Suprapubic skin (tissue), 4 donors: ENCODE measurements around the gene CENPX. TPM values are rescaled to one million over a fixed set of nuclear protein-coding genes. Genes with fewer than 3 reads are reported as not detected.
A peak's percentile ranks its signal among the peaks of the same experiment; 100 is the strongest.

Experiments
- DNase-seq, 2 donors: peaks; one replicate each; pipeline ENCODE4 v3.0.0-alpha.2; 2019; ENCODE audit warnings: low spot score in 2 of 2
- H3K27ac ChIP-seq: fragments of 200-600 bp; sonication (generic); one replicate; pipeline ENCODE4 v1.5.1; 2019
- H3K27me3 ChIP-seq: fragments of 200-600 bp; sonication (generic); one replicate; pipeline ENCODE4 v1.5.1; 2019
- H3K36me3 ChIP-seq: fragments of 200-600 bp; sonication (generic); one replicate; pipeline ENCODE4 v1.5.1; 2019
- H3K4me1 ChIP-seq: fragments of 200-600 bp; sonication (generic); one replicate; pipeline ENCODE4 v1.5.1; 2019
- H3K4me3 ChIP-seq: fragments of 200-600 bp; sonication (generic); one replicate; pipeline ENCODE4 v1.5.1; 2019; ENCODE audit warnings: mild to moderate bottlenecking
- H3K9me3 ChIP-seq: fragments of 200-600 bp; sonication (generic); one replicate; pipeline ENCODE4 v1.5.1; 2019
- EP300 ChIP-seq: sonication (generic); formaldehyde crosslinking; IDR thresholded peaks from one replicate; pipeline ENCODE4 v1.6.1; 2017; ENCODE audit warnings: antibody characterized with exemption
- POLR2A ChIP-seq, 2 donors: fragments of 450-650 bp; IDR thresholded peaks; one replicate each; pipeline ENCODE4 v1.6.1; 2017; ENCODE audit warnings: antibody characterized with exemption in 2 of 2, mild to moderate bottlenecking in 2 of 2, moderate library complexity in 2 of 2
- POLR2AphosphoS5 ChIP-seq, 3 donors: sonication (generic); formaldehyde crosslinking; IDR thresholded peaks; one replicate each; pipeline ENCODE4 v1.6.1; 2017; ENCODE audit warnings: antibody characterized with exemption in 3 of 3
- WGBS: methylation state at CpG from one replicate; pipeline ENCODE4 v1.1.5; 2018; 5-methylcytosine and 5-hydroxymethylcytosine counted together
- total RNA-seq, 4 donors: library from RNA; depleted of rRNA; stranded (reverse); fragments of >200 nt; gene quantifications; one replicate each; pipeline ENCODE4 v1.1.0, GENCODE V29; 2016
- TF ChIP-seq, protein P1 (sequence below), 2 donors: fragments of 200-600 bp in 1 of 2; fragments of 450-650 bp in 1 of 2; sonication (generic) in 1 of 2; IDR thresholded peaks; one replicate each; pipeline ENCODE4 v1.5.1; 2016 to 2019; ENCODE audit warnings: antibody characterized with exemption in 2 of 2, mild to moderate bottlenecking in 1 of 2, moderate library complexity in 1 of 2

The CENPX gene
- total RNA-seq, 4 donors from 2014 or later, result 75.8 to 81.6 (median 76.8) TPM

DNA sequence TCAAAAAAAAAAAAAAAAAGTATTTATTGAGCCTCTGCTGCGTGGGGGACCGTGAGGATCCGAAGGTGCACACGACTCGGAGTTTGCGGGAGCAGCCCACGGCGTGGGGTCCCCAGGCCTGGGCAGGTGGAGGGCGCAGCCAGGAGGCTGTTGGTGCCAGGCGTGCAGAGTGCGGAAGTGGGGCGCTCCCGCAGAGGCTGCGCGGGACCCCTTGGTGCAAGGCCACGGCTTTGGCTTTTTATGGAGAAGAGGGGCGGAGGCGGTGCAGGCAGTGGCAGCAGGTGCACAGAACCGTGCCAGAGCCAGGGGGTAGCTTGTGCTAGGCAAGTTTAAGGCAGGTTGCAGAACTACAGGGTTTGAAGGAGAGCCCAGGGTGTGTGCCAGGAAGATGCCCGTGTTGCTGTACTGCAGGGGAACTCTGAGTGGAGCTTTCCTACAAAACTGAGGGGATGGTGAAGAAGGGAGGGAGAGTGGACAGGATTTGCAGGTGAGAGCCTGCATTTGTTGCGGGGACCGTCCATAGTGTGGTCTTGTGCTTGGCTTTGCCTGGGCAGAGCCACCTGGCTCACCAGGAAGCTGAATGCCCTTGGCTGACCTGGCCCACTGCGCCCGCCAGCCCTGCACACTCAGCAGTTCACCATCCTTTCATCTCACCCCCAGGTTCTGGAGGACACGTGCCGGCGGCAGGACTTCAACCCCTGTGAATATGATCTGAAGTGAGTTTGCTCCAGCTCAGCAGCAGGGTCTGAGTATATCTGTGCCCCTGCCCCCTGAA is 44.0 kb downstream of the CENPX start:
- Histone ChIP-seq H3K27ac (no peak overlapping the region), H3K9me3 (no peaks in the 10 kb centered on the region), H3K4me3 (peak overlapping the region; percentile 79), H3K36me3 (peaks cover 18% of the 10 kb centered on the region), H3K27me3 (no peaks in the 10 kb centered on the region), H3K4me1 (peaks cover 20% of the 10 kb centered on the region)
- no peak for DNase-seq
- whole genome bisulfite sequencing, result 85% methylated on average over 27 of the region's 27 CpGs
- TF ChIP-seq POLR2A (IDR thresholded peaks at IDR 0.05) (no peak), EP300 (no peak), POLR2AphosphoS5 (IDR thresholded peaks at IDR 0.05) (no peak)
- TF ChIP-seq, protein P1, sequence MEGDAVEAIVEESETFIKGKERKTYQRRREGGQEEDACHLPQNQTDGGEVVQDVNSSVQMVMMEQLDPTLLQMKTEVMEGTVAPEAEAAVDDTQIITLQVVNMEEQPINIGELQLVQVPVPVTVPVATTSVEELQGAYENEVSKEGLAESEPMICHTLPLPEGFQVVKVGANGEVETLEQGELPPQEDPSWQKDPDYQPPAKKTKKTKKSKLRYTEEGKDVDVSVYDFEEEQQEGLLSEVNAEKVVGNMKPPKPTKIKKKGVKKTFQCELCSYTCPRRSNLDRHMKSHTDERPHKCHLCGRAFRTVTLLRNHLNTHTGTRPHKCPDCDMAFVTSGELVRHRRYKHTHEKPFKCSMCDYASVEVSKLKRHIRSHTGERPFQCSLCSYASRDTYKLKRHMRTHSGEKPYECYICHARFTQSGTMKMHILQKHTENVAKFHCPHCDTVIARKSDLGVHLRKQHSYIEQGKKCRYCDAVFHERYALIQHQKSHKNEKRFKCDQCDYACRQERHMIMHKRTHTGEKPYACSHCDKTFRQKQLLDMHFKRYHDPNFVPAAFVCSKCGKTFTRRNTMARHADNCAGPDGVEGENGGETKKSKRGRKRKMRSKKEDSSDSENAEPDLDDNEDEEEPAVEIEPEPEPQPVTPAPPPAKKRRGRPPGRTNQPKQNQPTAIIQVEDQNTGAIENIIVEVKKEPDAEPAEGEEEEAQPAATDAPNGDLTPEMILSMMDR (IDR thresholded peaks at IDR 0.05), result no peak

DNA sequence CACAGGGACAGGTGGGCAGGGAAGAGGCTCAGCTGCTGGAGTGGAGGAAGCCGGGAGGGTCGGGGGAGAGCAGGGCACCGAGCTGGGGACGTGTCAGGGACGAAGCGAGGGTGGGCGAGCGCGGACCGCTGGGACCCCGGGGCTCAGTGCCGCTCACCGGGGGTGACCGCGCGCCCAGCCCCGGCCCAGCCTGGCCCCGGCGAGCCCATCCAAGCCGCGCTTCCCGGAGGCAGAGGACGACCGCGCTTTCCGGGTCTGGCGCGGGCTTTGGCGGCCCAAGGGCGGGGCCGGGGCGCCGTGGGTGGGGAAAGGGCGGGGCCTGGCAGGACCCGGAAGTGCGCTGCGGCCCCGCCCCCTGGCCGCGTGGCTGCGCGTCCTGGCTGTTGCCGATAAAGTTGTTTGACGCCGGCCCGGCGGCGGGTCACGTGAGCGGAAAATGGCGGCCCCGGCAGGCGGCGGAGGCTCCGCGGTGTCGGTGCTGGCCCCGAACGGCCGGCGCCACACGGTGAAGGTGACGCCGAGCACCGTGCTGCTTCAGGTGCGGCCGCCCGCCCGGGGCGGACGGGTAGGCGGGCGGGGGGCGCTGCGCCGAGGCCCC is 45.4 kb downstream of the CENPX start, which contains the start of gene ASPSCR1:
TSS of gene ASPSCR1 (plus strand) at position 419 of the 598 bp plus-strand sequence. CDS start at position 437, 18 bp downstream.
- Histone ChIP-seq H3K9me3 (no peaks in the 10 kb centered on the region), H3K27ac (peak within 1 kb of the TSS; percentile 93), H3K27me3 (no peaks in the 10 kb centered on the region), H3K4me1 (peaks cover 20% of the 10 kb centered on the region), H3K4me3 (peak within 1 kb of the TSS; percentile 79), H3K36me3 (peaks cover 9% of the 10 kb centered on the region)
- DNase-seq, result peak; percentile 93
- TF ChIP-seq POLR2A (IDR thresholded peaks at IDR 0.05), result peak; percentile 55 to 60
- TF ChIP-seq, protein P1 (IDR thresholded peaks at IDR 0.05), result no peak
- peak in 2 of 3 donors; percentile 12 to 46 for TF ChIP-seq POLR2AphosphoS5 (IDR thresholded peaks at IDR 0.05)
- TF ChIP-seq EP300, result no peak
- 2% methylated on average over 15 of the region's 76 CpGs for WGBS

DNA sequence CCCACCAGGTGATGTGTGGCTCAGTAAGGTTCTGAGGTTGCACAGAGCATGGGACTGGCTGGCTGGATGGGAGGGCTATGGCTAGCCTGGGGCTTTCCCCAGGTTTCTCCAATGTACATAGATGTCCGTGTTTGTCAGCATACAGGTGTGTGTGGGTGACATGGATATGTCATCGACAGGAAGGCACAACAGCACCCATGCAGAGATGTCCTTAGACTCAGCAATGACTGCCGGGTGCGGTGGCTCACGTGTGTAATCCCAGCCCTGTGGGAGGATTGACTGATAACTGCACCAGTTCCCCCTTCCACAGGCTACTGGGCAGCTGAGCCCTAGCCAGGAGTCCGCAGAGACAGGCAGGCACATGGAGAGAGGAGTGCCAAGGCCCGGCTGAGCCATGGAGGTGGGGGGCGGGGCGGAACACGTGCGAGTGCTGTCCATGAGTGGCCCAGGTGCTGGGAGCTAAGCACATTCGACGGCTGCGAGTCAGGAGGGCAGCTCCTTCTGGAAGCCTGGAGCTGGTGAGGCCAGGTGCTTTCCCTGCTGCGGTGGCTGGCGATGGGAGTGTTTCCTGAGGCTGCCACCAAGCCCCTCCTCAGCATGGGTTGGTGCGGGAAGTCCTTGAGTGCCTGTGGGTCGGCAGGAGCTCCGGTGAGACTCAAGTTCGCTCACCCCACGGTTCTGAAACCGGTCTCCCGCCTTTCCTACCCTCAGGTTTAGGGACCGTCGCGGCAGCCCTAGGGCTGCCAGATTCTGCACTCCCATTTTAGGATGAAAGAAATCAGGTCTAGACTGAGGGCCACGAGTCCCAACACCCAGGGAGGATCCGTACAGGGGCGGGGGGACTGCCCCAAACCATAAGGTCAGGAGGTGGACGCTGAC is 46.1 kb downstream of the CENPX start:
- 27% methylated on average over 10 of the region's 30 CpGs for WGBS
- DNase-seq, result no peak

DNA sequence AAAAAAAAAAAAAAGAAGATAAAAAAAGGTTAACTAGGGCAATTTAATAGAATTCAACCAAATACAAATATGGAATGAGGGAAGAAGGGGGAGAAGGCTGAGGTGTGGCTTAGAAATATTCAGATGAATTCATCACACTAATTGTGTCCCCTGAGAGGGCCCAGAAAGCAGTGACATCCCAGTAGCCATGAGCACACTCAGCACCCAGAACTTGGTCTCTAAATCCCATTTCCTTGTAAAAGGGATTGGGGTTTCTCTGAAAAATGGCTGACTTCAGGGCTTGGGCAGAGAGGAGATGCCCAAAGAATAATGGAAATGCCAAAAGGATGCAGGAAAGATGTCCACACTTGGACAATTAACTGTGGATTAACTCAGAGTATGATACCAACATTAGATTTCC is 49.2 kb downstream of the CENPX start:
- H3K27ac ChIP-seq, result no peak overlapping the region
- H3K36me3 ChIP-seq, result no peaks in the 10 kb centered on the region
- no peaks in the 10 kb centered on the region for H3K27me3 ChIP-seq
- DNase-seq, result no peak
- H3K4me1 ChIP-seq, result peaks cover 21% of the 10 kb centered on the region
- TF ChIP-seq, protein P1 (IDR thresholded peaks at IDR 0.05), result no peak
- TF ChIP-seq EP300 (no peak), POLR2A (IDR thresholded peaks at IDR 0.05) (no peak), POLR2AphosphoS5 (IDR thresholded peaks at IDR 0.05) (no peak)
- H3K9me3 ChIP-seq, result no peaks in the 10 kb centered on the region
- H3K4me3 ChIP-seq, result no peak overlapping the region

More for the DNA sequence above, 46.1 kb downstream of the CENPX start:
- no peaks in the 10 kb centered on the region for H3K27me3 ChIP-seq
- peak overlapping the region; percentile 93 for H3K27ac ChIP-seq
- H3K4me3 ChIP-seq, result peak overlapping the region; percentile 79
- peaks cover 20% of the 10 kb centered on the region for H3K4me1 ChIP-seq
- no peaks in the 10 kb centered on the region for H3K9me3 ChIP-seq
- TF ChIP-seq, protein P1 (IDR thresholded peaks at IDR 0.05), result no peak
- no peak for TF ChIP-seq POLR2A (IDR thresholded peaks at IDR 0.05)
- no peak for TF ChIP-seq POLR2AphosphoS5 (IDR thresholded peaks at IDR 0.05)
- TF ChIP-seq EP300, result no peak
- peaks cover 9% of the 10 kb centered on the region for H3K36me3 ChIP-seq
